Endothelial cell of umbilical vein (primary cell): ENCODE results near the gene NPSR1. TPM values are rescaled to one million over a fixed set of nuclear protein-coding genes. Genes with fewer than 3 reads are reported as not detected.

Experiments used
- BruUV-seq: library from RNA; stranded (reverse); fragments of 400-500 nt; replicated peaks from 2 replicates; lab custom pipeline; 2021; lab: Mats Ljungman, UMichigan
- CTCF ChIA-PET: fragments of 300-600, 350-600 bp; sonication (Branson Sonifier 250); formaldehyde crosslinking; loops from one replicate; lab custom pipeline; 2021; ENCODE audit warnings: antibody characterized with exemption, inconsistent platforms; lab: Charles Lee
- POLR2A ChIA-PET: fragments of 300-600, 350-600 bp; sonication (Branson Sonifier 250); formaldehyde crosslinking; loops from one replicate; lab custom pipeline; 2021; ENCODE audit warnings: antibody characterized with exemption, inconsistent platforms; lab: Charles Lee
- DNase-seq: peaks from one replicate; pipeline ENCODE4 v3.0.0-alpha.2; 2011; ENCODE audit warnings: low read depth, low spot score
- FAIRE-seq: peaks from 2 replicates; lab custom pipeline; 2011; peaks lifted over from hg19 to GRCh38; lab: Jason Lieb, UNC
- H2AFZ ChIP-seq: 2 replicates; pipeline ENCODE4 v1.6.0; 2012; ENCODE audit warnings: low read depth, low read length, control low read depth, inconsistent platforms
- H3K27ac ChIP-seq: 2 replicates; pipeline ENCODE4 v1.5.1; 2011; ENCODE audit warnings: low read depth, mild to moderate bottlenecking, control low read depth, low read length, moderate library complexity; ENCODE audit not compliant: insufficient read depth
- H3K27me3 ChIP-seq, 2 experiments: 2 replicates each; pipeline versions ENCODE4 v1.6.0 to v1.6.1; 2011; ENCODE audit warnings: low read length in 2 of 2, mixed read lengths in 1 of 2; ENCODE audit not compliant: control insufficient read depth in 2 of 2, insufficient read depth in 2 of 2
- H3K36me3 ChIP-seq, 2 experiments: 2 replicates in 1 of 2; 3 replicates in 1 of 2; pipeline ENCODE4 v1.5.1; 2011; ENCODE audit warnings: low read length in 2 of 2, mild to moderate bottlenecking in 1 of 2, moderate library complexity in 1 of 2; ENCODE audit not compliant: control insufficient read depth in 2 of 2, insufficient read depth in 2 of 2; ENCODE audit errors: extremely low read depth in 1 of 2
- H3K4me1 ChIP-seq: 3 replicates; pipeline ENCODE4 v1.5.1; 2011; ENCODE audit warnings: mild to moderate bottlenecking, low read length; ENCODE audit not compliant: control insufficient read depth, insufficient read depth; ENCODE audit errors: extremely low read depth
- H3K4me2 ChIP-seq: 2 replicates; pipeline ENCODE4 v1.6.1; 2011; ENCODE audit warnings: low read length, control low read depth, mixed read lengths; ENCODE audit not compliant: insufficient read depth
- H3K4me3 ChIP-seq, 3 experiments: fragments of 200-600 bp in 1 of 3; sonication (generic), shearing (Covaris generic) in 1 of 3; replicated peaks in 1 of 3; 2 replicates each; pipeline ENCODE4 v1.5.1; 2011 to 2016; ENCODE audit warnings: control low read depth in 3 of 3, low read length in 3 of 3, mild to moderate bottlenecking in 2 of 3, inconsistent platforms in 1 of 3, low read depth in 1 of 3, moderate library complexity in 1 of 3; ENCODE audit not compliant: insufficient read depth in 1 of 3
- H3K79me2 ChIP-seq: 2 replicates; pipeline ENCODE4 v1.6.0; 2012; ENCODE audit warnings: low read length, inconsistent platforms; ENCODE audit not compliant: control insufficient read depth, insufficient read depth
- H3K9ac ChIP-seq: replicated peaks from 2 replicates; pipeline ENCODE3; 2011; ENCODE audit warnings: low read length, control low read depth; ENCODE audit not compliant: insufficient read depth; ENCODE audit errors: extremely low read depth
- H3K9me1 ChIP-seq: replicated peaks from 3 replicates; pipeline ENCODE4 v1.6.0; 2011; ENCODE audit warnings: mild to moderate bottlenecking, low read length; ENCODE audit not compliant: control insufficient read depth, insufficient read depth; ENCODE audit errors: extremely low read depth
- H3K9me3 ChIP-seq: replicated peaks from 2 replicates; pipeline ENCODE4 v1.5.1; 2012; ENCODE audit warnings: low read length, inconsistent platforms; ENCODE audit not compliant: control insufficient read depth, insufficient read depth
- H4K20me1 ChIP-seq: replicated peaks from 2 replicates; pipeline ENCODE3; 2011; ENCODE audit warnings: mild to moderate bottlenecking, low read length; ENCODE audit not compliant: control insufficient read depth, insufficient read depth; ENCODE audit errors: extremely low read depth
- EZH2 ChIP-seq: IDR thresholded peaks from 2 replicates; pipeline ENCODE4 v1.6.1; 2012; ENCODE audit warnings: borderline replicate concordance, low read depth, mild to moderate bottlenecking, moderate library complexity, low read length, inconsistent platforms; ENCODE audit not compliant: severe bottlenecking
- FOS ChIP-seq: IDR thresholded peaks from 2 replicates; pipeline ENCODE4 v1.6.1; 2011; ENCODE audit warnings: mild to moderate bottlenecking, low read length, moderate library complexity, borderline replicate concordance; ENCODE audit not compliant: insufficient read depth
- GATA2 ChIP-seq: IDR thresholded peaks from 2 replicates; pipeline ENCODE4 v1.7.0; 2011; ENCODE audit warnings: low read depth, mild to moderate bottlenecking, moderate library complexity, mixed read lengths, low read length; ENCODE audit not compliant: insufficient read length, insufficient read depth
- JUN ChIP-seq: IDR thresholded peaks from 2 replicates; pipeline ENCODE4 v1.6.1; 2011; ENCODE audit warnings: borderline replicate concordance, low read depth; ENCODE audit not compliant: insufficient read length, insufficient read depth
- MYC ChIP-seq: IDR thresholded peaks from one replicate; pipeline ENCODE4 v1.6.1; 2011; ENCODE audit warnings: mild to moderate bottlenecking, low read depth, low read length
- POLR2A ChIP-seq: IDR thresholded peaks from 2 replicates; pipeline ENCODE4 v1.6.1; 2012; ENCODE audit warnings: low read depth, mild to moderate bottlenecking, control low read depth, low read length
- POLR2AphosphoS5 ChIP-seq: IDR thresholded peaks from 2 replicates; pipeline ENCODE4 v1.6.1; 2012; ENCODE audit warnings: low read depth, mild to moderate bottlenecking, control low read depth, low read length, moderate library complexity; ENCODE audit not compliant: insufficient read depth
- dilution Hi-C: fragments of 300-500 bp; cut with MboI; formaldehyde crosslinking; loops from one replicate; pipeline ENCODE4 v1.15.0; 2019; ENCODE audit warnings: low sequenced_read_pairs; ENCODE audit not compliant: extremely low pct_ligation_motif_present
- intact Hi-C: fragments of 100-400 bp; cut with micrococcal nuclease; formaldehyde crosslinking; loops from one replicate; pipeline ENCODE4 v1.10.0; 2022
- polyA plus RNA-seq, 4 experiments: library from polyadenylated mRNA; depleted of rRNA in 3 of 4; stranded (reverse) in 3 of 4; unstranded in 1 of 4; fragments of >200 nt; gene quantifications; 2 replicates each; pipeline versions ENCODE4 v1.2.1 to v1.2.3, GENCODE V29; 2011 to 2012; ENCODE audit warnings: missing spikeins in 1 of 4
- total RNA-seq: library from RNA; stranded (reverse); gene quantifications from 2 replicates; pipeline ENCODE4 v1.2.3, GENCODE V29; 2021
- TF ChIP-seq, protein P1 (sequence below): IDR thresholded peaks from 2 replicates; pipeline ENCODE4 v1.6.1; 2011; ENCODE audit not compliant: insufficient read depth, insufficient read length
- TF ChIP-seq, protein P2 (sequence below), 2 donors: IDR thresholded peaks; 1 replicate in 1 of 2; 2 replicates in 1 of 2; pipeline ENCODE4 v1.5.1; 2011; ENCODE audit warnings: low read length in 2 of 2, mild to moderate bottlenecking in 2 of 2, moderate library complexity in 2 of 2, control low read depth in 1 of 2, inconsistent platforms in 1 of 2, low read depth in 1 of 2; ENCODE audit not compliant: insufficient read depth in 1 of 2; ENCODE audit errors: extremely low read depth in 1 of 2

NPSR1 gene
- total and polyA plus RNA-seq, 2 donors (not counting 3 experiments of a cell fraction or from before 2014, with no cell fraction given) = not detected

DNA sequence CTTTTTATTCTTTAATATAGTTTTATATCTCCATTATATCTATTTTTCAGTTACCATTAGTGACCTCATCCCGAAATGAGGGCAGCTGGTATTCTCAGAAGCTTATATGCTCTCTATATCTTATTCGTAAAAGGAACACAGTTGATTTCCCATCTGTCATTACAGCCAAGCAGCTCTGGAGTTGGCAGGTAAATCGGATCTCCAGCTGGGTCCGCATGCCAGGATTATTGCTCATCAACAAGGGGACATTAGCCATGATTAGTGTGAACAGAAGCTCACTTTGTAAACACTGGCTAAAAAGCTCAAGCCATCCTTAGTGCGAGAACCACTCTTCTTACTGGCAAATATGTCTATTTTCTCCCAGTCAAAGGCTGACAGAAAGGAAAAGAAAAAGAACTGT, 180.3 kb downstream of the NPSR1 start:
- Histone ChIP-seq H3K27ac (no peak overlapping the region), H3K4me1 (peaks cover 14% of the 10 kb centered on the region), H2AFZ (no peak overlapping the region), H3K4me2 (no peak overlapping the region), H3K79me2 (no peaks in the 10 kb centered on the region), H3K4me3 (no peak overlapping the region), H3K27me3 (no peaks in the 10 kb centered on the region), H3K9me3 (no peaks in the 10 kb centered on the region), H3K36me3 (no peaks in the 10 kb centered on the region), H4K20me1 (no peaks in the 10 kb centered on the region), H3K9me1 (no peaks in the 10 kb centered on the region), H3K9ac (no peak overlapping the region)
- FAIRE-seq = no peak
- TF ChIP-seq FOS (no peak), MYC (no peak), POLR2A (no peak), JUN (no peak), EZH2 (no peak), POLR2AphosphoS5 (no peak), GATA2 (no peak)
- TF ChIP-seq, protein P1, sequence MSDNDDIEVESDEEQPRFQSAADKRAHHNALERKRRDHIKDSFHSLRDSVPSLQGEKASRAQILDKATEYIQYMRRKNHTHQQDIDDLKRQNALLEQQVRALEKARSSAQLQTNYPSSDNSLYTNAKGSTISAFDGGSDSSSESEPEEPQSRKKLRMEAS = no peak
- TF ChIP-seq, protein P2, sequence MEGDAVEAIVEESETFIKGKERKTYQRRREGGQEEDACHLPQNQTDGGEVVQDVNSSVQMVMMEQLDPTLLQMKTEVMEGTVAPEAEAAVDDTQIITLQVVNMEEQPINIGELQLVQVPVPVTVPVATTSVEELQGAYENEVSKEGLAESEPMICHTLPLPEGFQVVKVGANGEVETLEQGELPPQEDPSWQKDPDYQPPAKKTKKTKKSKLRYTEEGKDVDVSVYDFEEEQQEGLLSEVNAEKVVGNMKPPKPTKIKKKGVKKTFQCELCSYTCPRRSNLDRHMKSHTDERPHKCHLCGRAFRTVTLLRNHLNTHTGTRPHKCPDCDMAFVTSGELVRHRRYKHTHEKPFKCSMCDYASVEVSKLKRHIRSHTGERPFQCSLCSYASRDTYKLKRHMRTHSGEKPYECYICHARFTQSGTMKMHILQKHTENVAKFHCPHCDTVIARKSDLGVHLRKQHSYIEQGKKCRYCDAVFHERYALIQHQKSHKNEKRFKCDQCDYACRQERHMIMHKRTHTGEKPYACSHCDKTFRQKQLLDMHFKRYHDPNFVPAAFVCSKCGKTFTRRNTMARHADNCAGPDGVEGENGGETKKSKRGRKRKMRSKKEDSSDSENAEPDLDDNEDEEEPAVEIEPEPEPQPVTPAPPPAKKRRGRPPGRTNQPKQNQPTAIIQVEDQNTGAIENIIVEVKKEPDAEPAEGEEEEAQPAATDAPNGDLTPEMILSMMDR (IDR thresholded peaks at IDR 0.05; ENCODE audit: extremely low read depth in 1 of 2, insufficient read depth in 1 of 2, low read depth in 1 of 2, low read length in 2 of 2) = no peak
- BruUV-seq = no TSS peak
- POLR2A ChIA-PET = no interaction called here
- intact Hi-C loops = loop anchor here (5.0 kb wide), 1 partner anchor 199 kb away; the partner anchor contains the start of gene DPY19L1
- CTCF ChIA-PET = interaction anchor here (0.9 to 3.5 kb wide), 3 partner anchors 14 to 19 kb away, joined by 3 to 17 read pairs (median 3); no protein-coding TSS in a partner anchor
- DNase-seq = no peak
- dilution Hi-C loops = no loop called here
